GM18858 (cell line): ENCODE data around the gene SRGAP1.

Source experiments
- ATAC-seq: cut with Tn5 transposase; IDR thresholded peaks from one replicate; pipeline ENCODE4 v1.9.1; 2021; ENCODE audit not compliant: unreplicated experiment

Gene SRGAP1

GRCh38 chr12:63844391-63845341 is at the start of gene SRGAP1:
TSS of gene SRGAP1 (plus strand) at chr12:63844700. CDS start at chr12:63844817, 117 bp downstream.
- no peak for ATAC-seq

- no peak for ATAC-seq
Observed at GRCh38 chr12:63795032-63795687, 49.3 kb upstream of the SRGAP1 start.

- no peak for ATAC-seq
Observed at GRCh38 chr12:63795944-63796343, 48.6 kb upstream of the SRGAP1 start.

- ATAC-seq, result no peak
Observed at GRCh38 chr12:63802012-63802608, 42.4 kb upstream of the SRGAP1 start.

- ATAC-seq, result no peak
Observed at GRCh38 chr12:63804746-63805145, 39.8 kb upstream of the SRGAP1 start.

GRCh38 chr12:63805704-63806672 is 38.5 kb upstream of the SRGAP1 start:
- ATAC-seq, result no peak

GRCh38 chr12:63808631-63809030 is 35.9 kb upstream of the SRGAP1 start:
- no peak for ATAC-seq

- no peak for ATAC-seq
Observed at GRCh38 chr12:63809566-63809965, 34.9 kb upstream of the SRGAP1 start.

- ATAC-seq, result no peak
Observed at GRCh38 chr12:63811334-63811733, 33.2 kb upstream of the SRGAP1 start.

- ATAC-seq, result no peak
Observed at GRCh38 chr12:63811755-63812154, 32.7 kb upstream of the SRGAP1 start.

GRCh38 chr12:63814146-63814772 is 30.2 kb upstream of the SRGAP1 start:
- no peak for ATAC-seq

GRCh38 chr12:63815482-63815852 is 29.0 kb upstream of the SRGAP1 start:
- no peak for ATAC-seq

GRCh38 chr12:63816031-63816430 is 28.5 kb upstream of the SRGAP1 start:
- no peak for ATAC-seq

GRCh38 chr12:63820427-63820826 is 24.1 kb upstream of the SRGAP1 start:
- ATAC-seq, result no peak

- no peak for ATAC-seq
Observed at GRCh38 chr12:63821781-63822251, 22.7 kb upstream of the SRGAP1 start.

- ATAC-seq, result no peak
Observed at GRCh38 chr12:63822352-63822751, 22.1 kb upstream of the SRGAP1 start.

- no peak for ATAC-seq
Observed at GRCh38 chr12:63823040-63823439, 21.5 kb upstream of the SRGAP1 start.

GRCh38 chr12:63826006-63826585 is 18.4 kb upstream of the SRGAP1 start:
- peak; percentile 90 for ATAC-seq

- no peak for ATAC-seq
Observed at GRCh38 chr12:63828867-63829266, 15.6 kb upstream of the SRGAP1 start.

- no peak for ATAC-seq
Observed at GRCh38 chr12:63836046-63836445, 8.5 kb upstream of the SRGAP1 start.
